ENCODE measurements around the gene PAQR4. TPM values are rescaled to one million over a fixed set of nuclear protein-coding genes. Genes with fewer than 3 reads are reported as not detected.

PAQR4 gene
- total and polyA plus RNA-seq, 8 donors: 9.5 to 20.1 (median 15.4) TPM

DNA sequence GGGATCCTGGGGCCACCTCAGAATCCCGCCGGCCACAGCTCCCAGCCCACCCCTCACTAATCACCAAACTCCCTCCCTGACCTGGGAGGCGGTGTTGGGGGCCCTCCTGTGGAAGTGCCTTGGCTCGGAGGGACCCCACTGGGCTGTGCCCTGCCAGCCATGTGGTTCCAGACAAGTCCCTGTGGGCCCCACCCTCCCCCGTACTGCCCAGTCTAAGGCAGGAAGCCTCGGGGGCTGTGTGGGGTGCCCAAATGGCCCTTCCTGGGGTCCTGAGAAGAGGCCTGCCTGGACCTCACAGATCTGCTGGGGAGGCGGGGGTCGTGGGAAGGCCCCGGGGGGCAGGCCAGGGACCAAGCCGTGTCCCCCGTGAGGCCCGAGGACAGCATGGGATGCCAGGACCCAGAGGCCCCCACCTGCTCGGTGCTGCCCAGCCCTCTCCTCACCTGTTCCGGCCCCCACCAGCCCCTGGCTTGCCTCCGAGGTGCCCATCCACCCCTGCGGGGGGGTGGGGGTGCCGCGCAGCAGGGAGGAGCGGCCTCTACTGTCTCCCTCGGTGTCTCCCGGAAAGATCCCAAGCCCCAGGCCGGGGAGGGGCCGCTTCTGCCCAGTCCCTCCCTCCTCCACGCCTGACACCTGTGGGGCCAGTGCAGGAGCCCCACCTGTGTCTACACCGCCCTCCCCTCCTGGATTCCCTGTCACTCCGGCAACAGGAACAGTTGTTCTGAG, 14.3 kb upstream of the PAQR4 start:
- TF ChIP-seq, protein P1, sequence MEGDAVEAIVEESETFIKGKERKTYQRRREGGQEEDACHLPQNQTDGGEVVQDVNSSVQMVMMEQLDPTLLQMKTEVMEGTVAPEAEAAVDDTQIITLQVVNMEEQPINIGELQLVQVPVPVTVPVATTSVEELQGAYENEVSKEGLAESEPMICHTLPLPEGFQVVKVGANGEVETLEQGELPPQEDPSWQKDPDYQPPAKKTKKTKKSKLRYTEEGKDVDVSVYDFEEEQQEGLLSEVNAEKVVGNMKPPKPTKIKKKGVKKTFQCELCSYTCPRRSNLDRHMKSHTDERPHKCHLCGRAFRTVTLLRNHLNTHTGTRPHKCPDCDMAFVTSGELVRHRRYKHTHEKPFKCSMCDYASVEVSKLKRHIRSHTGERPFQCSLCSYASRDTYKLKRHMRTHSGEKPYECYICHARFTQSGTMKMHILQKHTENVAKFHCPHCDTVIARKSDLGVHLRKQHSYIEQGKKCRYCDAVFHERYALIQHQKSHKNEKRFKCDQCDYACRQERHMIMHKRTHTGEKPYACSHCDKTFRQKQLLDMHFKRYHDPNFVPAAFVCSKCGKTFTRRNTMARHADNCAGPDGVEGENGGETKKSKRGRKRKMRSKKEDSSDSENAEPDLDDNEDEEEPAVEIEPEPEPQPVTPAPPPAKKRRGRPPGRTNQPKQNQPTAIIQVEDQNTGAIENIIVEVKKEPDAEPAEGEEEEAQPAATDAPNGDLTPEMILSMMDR (IDR thresholded peaks at IDR 0.05): no peak
- Histone ChIP-seq H3K27ac (no peak overlapping the region), H3K4me1 (peaks cover 0 to 17% of the 10 kb centered on the region in 2 donors), H3K27me3 (peaks cover 15 to 64% of the 10 kb centered on the region in 2 donors), H3K36me3 (peaks cover 0 to 9% of the 10 kb centered on the region in 2 donors), H3K4me3 (no peak overlapping the region), H3K9me3 (no peaks in the 10 kb centered on the region)
- DNase-seq (no peak), ATAC-seq (no peak)
- intact Hi-C loops (cut with DNase I): no loop called here

DNA sequence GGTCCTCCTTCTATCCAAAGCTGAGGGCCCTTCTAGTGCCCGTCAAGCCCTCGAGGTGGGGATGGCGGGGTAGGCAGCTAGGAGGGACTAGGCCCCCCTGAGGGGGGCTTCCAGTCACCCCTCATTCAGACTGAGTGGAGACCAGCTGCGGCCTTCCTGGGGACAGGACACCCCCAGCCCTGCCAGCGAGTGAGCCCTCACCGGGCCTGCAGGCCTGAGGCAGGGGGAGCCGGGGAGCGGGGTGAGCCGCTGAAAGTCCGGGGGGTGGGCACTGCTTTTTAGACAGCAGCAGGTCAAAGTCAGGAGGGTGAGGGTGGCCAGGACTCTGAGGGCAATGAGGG, 13.7 kb upstream of the PAQR4 start:
- no peak overlapping the region for H3K27ac ChIP-seq
- H3K36me3 ChIP-seq: peaks cover 0 to 4% of the 10 kb centered on the region in 2 donors
- DNase-seq (no peak), ATAC-seq (no peak)
- no peak overlapping the region for H3K4me3 ChIP-seq
- intact Hi-C loops (cut with DNase I): no loop called here
- TF ChIP-seq, protein P1 (IDR thresholded peaks at IDR 0.05): no peak
- peaks cover 15 to 70% of the 10 kb centered on the region in 2 donors for H3K27me3 ChIP-seq
- peaks cover 0 to 17% of the 10 kb centered on the region in 2 donors for H3K4me1 ChIP-seq
- no peaks in the 10 kb centered on the region for H3K9me3 ChIP-seq

DNA sequence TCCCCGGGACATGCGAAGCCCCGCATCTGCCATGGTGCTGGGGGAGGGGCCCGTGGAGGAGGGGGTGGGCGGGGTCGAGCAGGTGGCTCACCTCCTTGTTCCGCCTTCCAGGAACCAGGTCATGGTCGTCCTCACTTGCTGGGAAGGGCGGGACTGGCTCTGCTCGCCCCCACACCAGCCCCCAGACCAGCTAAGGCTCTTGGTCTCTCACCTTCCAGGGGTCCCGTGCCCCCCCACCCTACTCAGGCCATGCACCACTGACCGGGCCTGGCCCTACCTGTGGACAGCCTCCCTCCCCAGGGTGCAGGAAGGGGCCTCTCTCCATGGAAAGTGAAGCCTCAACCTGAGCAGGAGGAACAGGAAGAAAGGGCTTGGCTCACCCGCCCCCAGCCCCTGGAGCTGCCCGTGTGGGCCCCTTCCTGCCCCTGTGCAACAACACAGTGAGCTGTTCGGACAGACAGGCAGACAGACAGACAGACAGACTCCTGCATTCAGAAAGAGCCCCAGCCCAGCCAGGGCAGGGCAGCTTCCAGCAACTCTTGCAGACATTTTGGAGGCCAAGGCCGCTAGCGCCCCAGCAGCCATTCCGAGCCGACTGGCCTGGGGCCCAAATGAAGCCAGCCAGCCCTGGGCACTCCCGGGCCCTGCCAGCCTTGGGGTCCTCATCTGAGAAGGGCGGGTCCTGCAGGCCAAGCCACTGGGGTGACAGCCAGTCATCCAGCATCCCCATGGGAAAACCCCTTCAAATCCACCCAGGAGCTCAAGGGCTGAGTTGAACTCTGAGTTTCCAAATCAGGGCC, 13.2 kb upstream of the PAQR4 start:
- DNase-seq (no peak), ATAC-seq (no peak)
- no peak overlapping the region for H3K27ac ChIP-seq
- H3K4me1 ChIP-seq: peaks cover 0 to 17% of the 10 kb centered on the region in 2 donors
- no peaks in the 10 kb centered on the region for H3K36me3 ChIP-seq
- H3K27me3 ChIP-seq: peaks cover 15 to 76% of the 10 kb centered on the region in 2 donors
- H3K4me3 ChIP-seq: no peak overlapping the region
- intact Hi-C loops (cut with DNase I): no loop called here
- no peaks in the 10 kb centered on the region for H3K9me3 ChIP-seq
- TF ChIP-seq, protein P1 (IDR thresholded peaks at IDR 0.05): no peak

DNA sequence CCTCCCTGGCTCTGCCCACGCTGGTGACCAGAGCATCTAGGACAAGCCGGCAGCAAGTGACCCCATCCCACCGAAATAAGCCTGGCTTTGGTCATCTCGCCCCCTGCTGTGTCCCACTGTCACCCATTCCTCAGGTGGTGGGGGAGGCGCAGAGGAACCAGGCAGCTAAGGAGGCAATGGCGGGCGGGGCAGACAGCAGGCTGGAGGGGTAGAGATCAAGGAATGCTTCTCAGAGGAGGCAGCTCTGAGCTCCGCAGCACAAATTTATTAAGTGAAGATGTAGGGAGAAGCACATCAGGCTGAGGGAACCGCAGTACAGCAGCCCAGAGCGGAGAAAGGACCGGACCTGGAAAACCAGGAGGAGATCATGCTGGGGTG, 12.6 kb upstream of the PAQR4 start:
- Histone ChIP-seq H3K27ac (no peak overlapping the region), H3K4me3 (no peak overlapping the region), H3K4me1 (peaks cover 0 to 20% of the 10 kb centered on the region in 2 donors), H3K36me3 (no peaks in the 10 kb centered on the region), H3K9me3 (no peaks in the 10 kb centered on the region), H3K27me3 (peaks cover 15 to 82% of the 10 kb centered on the region in 2 donors)
- TF ChIP-seq, protein P1 (IDR thresholded peaks at IDR 0.05): no peak
- intact Hi-C loops (cut with DNase I): no loop called here
- no peak for DNase-seq
- no peak for ATAC-seq

DNA sequence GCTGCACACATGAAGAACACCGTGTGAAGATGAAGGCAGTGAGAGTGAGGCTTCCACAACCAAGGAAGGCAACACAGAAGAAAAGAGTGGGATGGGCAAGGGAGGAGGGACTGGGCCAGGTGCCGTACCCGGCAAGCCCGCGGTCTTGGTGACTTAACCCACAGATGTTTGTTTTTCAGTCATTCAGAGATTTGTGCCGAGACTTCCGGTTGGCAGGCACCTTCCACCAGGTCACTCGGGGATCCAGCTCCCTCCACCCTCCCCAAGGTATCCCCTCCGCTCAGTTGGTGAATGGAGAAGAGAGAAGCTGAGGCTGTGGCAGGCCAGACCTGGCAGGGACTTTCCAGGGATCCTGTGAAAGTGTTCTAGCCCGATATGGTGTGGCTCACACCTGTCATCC, 9.9 kb upstream of the PAQR4 start:
- no peaks in the 10 kb centered on the region for H3K9me3 ChIP-seq
- intact Hi-C loops (cut with DNase I): no loop called here
- H3K27me3 ChIP-seq: peaks cover 40 to 100% of the 10 kb centered on the region in 2 donors
- H3K27ac ChIP-seq: no peak overlapping the region
- peaks cover 10 to 35% of the 10 kb centered on the region in 2 donors for H3K4me1 ChIP-seq
- no peak overlapping the region for H3K4me3 ChIP-seq
- DNase-seq (no peak), ATAC-seq (no peak)
- no peaks in the 10 kb centered on the region for H3K36me3 ChIP-seq
- TF ChIP-seq, protein P1 (IDR thresholded peaks at IDR 0.05): no peak
